GM21786 (cell line): ENCODE results near the gene PCYT2.

Source experiments
- ATAC-seq: cut with Tn5 transposase; IDR thresholded peaks from one replicate; pipeline ENCODE4 v1.9.1; 2021; ENCODE audit not compliant: unreplicated experiment

The PCYT2 gene

DNA sequence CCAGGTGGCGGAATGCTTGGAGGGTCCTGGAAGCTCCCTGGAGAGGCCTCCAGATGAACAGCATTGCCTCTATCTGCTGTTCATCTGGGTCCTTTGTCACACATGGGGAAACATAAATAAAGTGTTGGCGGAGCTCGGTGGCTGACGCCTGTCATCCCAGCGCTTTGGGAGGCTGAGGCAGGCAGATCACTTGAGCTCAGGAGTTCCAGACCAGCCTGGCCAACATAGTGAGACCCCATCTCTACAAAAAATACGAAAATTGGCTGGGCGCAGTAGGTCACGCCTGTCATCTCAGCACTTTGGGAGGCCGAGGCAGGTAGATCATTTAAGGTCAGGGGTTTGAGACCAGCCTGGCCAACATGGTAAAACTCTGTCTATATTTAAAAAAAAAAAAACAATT lies 33.7 kb upstream of the PCYT2 start:
- no peak for ATAC-seq

DNA sequence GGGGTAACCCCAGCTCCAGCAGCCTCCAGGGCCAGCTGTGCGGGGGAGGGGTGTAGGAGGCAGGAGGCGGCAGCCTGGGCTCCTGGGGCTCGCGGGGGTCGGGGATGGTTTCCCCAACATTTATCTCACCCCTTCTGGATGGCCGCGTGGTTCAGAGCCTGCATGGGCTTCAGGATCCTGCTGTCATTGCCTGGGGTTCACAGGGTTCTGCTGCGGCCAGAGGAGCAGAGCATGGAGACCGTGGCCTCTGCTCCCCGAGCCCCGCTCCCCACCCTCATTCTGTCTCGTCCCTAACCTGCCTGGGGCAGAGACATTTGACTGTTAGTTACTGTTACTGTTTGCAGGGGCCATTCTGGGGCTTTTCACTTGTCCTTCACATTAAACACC lies 31.0 kb upstream of the PCYT2 start:
- ATAC-seq = no peak

DNA sequence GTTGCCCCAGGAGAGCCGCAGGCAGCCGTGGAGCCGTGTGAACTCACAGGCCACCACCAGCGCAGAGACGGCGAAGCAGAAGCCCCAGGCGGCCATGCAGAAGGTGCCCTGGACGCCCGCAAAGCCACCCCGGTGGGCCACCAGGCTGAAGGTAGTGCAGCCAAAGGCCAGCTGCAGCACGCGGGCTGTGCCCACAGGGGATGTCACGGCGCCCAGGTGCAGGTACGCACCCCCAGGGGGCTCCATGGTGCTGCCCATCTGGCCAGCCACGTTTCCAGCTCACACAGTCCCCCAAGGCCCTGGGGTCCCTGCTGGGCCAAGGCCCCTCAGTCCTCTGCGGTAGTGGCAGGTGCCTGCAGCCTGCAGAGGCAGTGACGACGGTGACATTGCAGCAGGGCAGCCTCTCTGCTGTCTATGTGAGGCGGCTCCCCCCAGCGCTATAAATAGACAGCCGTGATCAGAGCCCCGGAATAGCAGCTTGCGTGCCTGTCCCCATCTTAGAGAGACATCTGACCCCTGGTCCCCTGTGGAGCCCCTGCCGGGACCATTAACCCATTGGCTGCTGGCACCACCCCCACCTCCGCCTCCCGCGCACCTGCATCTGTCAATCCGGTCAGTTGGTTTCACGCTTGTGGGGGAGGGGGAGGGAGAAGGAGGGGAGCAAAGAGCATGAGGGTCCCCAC lies 30.4 kb upstream of the PCYT2 start:
- ATAC-seq = no peak

DNA sequence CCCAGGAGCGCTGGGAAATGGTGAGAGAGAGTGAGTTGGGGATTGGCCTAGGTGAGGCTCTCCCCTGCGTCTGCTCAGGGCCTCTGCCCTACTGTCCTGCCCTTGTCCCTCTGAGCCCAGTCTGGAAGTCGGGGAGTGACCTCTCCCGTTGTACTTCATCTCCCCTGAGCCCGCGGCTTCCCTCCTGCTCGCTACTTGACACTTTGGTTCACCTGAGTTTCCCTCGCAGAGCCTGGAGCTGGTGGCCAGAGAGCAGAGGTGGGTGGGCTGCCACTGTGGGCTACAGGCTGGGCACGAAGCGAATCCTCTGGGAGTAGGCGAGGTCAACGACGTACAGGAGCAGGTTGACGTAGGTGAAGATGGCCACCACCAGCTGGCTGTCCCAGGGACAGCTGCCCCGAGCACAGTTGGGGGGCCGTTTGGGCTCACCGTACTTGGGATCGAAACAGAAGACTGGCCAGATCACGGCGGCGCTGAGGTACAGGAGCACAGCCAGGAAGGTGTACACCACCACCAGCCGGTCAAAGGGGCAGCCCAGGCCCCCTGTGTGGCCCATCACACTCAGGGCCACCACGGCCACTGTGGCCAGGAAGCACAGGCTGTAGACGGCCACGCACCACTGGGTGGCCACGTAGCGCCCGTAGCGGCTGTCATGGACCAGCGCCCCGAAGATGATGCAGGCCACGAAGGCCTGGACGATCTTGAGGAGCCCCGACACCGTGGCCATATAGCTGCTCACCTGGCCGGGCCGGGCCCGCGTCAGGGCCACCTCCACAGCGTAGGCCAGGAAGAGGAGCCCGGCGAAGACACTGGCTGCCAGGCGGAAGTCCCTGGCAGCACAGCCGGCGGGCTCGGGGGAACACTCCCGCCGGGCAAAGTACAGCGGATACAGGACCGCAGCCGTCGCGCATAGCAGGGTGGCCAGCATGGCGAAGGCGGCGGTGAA lies 29.6 kb upstream of the PCYT2 start:
- ATAC-seq = no peak

DNA sequence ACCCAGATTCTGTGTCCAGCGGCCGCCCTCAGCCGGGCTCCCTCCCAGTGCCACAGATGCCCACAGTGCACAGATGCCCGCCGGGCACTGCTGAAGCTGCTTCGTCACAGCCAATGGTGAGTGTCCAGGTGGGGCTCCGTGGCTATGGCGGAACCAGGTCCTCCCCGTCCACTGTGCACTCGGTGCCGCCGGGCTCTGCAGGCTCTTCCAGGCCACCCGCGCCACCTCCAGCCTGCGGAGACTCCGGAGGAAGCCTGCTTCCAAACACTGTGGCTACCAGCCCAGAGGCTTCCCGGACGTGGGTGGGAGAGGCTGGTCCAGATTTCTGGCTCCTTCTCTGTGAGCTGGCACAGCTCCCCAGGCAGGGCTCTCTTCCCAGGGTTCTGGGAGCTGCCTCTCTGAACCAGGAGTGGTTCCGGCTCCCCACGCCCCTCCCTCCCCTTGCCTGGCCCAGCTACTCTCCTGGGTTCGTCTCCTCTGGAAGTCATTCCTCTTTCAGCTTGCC lies 28.7 kb upstream of the PCYT2 start:
- no peak for ATAC-seq

DNA sequence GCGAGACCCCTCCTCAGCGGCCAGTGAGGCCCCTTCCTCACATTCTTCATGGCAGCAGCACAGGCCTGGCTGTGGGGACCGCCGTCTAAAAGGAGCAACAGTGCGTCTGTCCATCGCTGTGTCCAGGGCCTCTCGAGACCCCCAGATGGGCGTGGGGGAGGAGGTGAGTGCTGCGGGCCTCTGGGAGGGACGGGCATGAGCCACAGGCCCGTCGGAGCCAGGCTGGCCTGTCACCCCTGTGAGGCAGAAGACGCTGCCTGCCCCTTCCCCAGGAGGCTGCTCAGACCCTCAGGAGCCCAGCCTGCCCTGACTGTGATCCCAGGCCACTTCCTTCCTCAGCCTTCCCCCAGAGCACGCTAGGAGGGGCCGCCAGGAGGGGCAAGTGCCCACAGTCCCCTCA lies 28.0 kb upstream of the PCYT2 start:
- no peak for ATAC-seq

DNA sequence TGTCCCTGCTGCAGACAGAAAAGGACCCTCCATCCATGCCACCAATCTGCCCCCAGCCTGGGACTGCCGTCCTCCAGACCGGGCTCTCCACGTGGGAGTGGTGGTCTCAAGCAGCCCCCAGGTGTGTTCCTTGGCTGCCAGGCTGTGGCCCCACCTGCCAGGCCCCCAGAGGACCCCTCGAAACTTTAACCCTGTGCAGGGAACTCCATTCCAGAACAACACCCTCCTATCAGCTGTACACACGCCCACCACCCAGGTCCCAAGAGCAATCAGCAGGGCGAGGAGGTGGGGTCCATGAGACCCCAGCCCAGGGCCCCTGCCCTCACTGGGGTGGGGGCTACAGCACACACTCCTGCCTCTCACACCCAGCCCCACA lies 24.5 kb upstream of the PCYT2 start:
- no peak for ATAC-seq

DNA sequence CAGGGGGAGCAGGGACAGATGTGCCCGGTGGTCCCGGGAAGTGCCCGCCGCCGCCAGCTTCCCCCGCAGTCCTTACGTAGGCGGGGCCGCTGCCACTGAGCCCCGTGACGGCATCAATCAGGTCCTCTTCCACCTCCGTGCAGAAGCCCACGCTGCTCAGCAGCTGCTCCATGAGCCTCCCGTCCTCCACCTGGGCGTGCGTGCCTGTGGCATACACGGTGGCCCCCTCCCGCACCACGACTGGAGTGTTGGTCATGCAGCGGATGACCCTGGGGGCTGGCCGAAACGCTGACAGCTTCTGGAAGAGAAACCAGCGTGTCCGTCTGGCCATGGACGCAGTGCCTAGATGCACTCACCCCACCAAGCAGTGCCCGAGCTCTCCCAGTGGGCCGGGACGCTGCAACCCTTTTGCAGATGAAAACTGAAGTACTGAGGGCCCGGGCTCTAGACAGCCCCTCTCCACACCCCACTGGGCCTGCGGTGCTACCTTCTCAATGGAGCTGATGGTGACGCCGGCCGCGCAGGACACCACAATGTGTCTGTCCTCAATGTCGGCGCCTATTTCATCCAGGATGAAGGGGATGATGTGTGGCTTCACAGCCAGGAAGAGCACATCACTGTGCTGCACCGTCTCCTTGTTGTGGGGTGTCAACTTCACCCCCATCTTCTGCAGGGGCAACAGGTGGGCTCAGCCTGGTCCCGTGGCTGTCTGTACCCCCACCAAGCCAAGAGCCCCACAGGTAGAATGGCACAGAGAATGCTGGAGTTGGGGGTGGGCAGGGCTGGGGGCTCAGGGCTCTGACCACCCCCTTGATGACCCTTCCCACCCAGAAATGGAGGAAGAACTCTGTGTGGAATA lies 23.9 kb upstream of the PCYT2 start:
- ATAC-seq = no peak

DNA sequence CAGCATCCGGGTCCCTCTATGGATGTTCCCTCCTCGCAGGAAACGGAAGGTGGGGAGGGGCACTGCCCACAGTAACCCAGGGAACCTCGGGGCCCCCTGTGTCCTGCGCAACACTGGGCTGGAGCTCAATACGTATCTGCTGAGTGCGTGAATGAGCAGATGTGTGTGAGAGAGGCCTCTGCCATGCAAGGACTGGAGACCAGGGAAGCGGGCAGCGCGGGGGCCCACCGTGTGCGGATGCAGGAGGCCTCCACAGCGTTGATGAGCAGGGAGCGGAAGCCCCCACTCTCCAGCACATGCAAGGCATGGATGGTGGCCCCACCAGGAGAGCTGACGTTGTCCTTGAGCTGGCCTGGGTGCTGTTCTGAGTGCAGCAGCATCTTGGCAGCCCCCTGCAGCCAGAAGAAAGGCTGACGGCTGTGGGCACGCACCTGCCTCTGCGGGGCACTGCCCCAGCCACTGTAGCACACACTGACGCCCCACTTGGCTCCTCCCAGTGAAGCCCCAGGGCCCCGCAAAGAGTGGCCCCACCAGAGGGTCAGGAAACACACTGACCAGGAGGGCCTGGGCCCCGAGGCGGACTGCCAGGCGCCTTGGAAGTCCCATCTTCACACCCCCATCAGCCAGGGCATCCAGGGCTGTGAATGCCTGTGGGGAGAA lies 23.0 kb upstream of the PCYT2 start:
- ATAC-seq = no peak

DNA sequence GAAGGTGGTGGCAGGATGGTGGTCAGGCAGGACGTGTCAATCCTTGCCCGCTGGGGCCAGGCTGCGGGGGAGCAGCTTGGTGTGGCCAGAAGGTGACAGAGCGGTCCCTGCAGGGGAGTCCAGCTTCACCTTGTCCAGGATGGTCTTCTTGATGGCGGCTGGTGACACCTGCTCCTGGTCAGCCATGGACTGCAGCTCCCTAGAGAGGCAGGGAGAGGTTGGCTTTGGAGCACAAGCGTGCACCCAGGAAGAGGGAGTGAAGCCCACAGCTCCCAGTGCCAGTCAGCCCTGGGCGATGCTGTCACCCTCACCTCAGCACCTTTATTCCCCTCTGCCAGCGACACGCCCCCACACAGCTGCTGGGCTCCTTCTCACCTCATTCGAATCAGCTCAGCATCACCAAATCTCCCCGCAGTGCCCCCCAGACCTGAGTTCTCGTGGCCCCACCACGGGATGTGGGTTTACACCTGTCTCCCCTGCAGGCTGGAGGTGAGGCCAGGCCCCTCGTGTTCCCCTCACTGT lies 22.0 kb upstream of the PCYT2 start:
- no peak for ATAC-seq

DNA sequence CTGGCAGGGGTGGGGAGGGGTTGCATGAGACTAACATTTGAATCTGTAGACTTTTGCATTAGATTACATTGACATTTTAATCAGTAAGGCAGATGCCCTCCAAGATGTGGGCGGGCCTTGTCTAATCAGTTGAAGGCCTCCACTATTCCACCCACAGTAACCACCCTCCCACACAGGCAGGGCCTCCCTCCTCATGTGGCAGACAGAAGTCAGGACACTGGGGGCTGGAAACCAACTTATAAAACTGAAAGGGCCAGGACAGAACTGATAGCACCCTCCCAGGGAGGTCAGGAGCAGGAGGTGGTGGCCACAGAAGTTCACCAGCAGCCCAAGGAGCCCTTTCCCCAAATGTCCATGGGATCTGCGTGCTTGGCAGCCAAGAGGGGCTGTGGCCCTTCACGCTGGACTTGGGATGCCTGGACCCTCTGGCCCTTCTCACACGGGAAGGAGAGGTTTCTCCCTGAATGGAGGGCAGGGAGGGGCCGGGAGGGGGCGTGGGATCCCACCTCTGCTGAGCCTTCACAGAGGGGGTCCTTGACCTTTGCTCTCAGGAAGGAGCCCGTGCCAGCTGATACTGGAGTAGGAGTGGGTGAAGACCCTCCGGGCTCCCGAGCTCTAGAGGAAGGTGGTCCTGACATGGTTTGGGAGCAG lies 21.3 kb upstream of the PCYT2 start:
- ATAC-seq = no peak

DNA sequence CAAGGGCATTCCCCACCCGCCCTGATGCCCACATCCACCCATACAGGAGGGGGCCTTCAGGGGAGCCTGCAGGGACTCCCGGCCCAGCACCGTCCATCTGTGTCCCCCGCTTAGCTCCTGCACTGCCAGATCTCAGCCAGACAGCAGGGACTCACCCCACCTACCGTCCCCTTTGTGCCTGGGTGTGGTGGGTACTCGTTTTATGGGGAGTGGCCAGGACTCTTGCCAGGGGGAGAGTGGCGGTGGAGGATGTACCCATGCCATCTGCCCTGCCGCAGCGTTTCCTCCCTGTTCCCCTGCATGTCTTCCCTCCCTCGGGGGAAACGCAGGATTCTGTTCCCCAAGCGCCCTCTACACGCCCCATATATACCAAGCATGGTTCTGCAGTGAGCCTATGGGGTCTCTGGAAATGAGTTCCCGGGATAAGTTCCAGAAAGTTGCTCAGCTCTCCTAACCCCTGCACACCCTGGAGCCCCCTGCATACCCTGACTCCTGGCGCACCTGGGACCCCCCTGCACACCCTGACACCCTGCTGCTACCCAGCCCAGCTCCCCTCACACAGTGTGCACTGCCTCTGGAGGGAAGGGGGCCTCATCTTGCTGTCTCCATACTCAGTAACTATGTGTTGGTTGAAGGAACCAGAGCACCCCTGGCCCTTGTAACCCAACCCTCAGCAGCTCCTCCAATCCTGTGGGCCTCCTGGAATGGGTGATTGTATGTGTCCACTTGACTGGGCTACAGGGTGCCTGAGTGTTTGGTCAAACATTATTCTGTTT lies 20.5 kb upstream of the PCYT2 start:
- ATAC-seq = no peak

DNA sequence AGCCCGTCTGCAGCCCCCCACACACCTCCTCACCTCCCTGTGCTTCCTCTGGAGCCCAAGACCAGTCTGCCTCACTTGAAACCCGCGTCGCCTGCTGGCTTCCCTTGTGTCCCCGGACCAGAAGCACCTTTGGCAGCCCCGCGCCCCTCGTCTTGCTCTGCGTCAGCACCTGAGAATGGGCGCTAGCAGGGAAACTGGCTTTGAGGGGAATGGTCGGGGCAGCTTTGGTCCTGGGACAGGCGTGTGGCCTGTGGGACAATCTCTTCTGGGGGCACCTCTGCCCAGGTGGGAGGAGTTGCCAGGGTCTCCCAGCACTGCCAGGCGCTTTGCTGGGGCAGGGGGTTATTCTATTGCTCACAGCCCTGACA lies 20.0 kb upstream of the PCYT2 start:
- ATAC-seq = no peak

DNA sequence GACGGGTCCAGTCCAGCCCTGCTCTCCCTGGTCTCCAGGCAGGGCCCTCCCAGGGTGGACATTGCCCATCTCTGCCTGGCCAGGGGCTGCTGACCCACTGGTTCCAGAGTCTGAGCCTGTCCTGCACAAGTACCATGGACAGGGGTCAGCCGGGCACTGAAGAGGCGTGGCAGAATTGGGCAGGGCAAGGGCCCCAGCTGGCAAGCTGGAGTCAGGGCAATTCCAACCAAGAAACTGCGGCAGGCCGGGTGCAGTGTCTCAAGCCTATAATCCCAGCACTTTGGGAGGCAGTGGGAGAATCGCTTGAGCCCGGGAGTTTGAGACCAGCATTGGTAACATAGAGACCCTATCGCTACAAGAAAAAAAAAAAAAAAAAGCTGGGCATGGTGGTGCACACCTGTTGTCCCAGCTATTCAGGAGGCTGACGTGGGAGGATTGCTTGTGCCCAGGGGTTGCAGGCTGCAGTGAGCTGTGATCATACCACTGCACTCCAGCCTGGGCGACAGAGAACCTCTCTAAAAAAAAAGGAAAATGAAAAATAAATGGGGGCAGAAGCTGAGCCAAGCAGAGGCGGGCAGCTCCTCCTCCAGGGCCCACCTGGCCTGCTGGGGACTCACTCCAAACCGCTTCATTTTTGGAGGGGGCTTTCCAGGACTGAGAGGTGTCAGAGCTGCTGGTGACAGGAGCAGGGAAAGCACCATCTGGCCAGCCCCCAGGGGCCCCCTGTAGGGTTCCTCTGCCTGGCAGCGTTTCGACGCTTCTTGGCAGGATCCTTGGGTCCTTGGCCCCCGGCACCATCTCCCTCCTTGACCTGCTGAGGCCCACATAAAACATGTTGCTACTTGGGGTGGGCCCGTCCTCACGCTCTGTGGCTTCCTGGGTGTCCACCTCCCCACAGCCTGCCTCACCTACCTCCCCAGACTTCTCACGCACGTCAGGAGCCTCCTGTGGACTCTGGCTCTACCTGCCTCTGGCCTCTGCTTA lies 19.2 kb upstream of the PCYT2 start:
- no peak for ATAC-seq

DNA sequence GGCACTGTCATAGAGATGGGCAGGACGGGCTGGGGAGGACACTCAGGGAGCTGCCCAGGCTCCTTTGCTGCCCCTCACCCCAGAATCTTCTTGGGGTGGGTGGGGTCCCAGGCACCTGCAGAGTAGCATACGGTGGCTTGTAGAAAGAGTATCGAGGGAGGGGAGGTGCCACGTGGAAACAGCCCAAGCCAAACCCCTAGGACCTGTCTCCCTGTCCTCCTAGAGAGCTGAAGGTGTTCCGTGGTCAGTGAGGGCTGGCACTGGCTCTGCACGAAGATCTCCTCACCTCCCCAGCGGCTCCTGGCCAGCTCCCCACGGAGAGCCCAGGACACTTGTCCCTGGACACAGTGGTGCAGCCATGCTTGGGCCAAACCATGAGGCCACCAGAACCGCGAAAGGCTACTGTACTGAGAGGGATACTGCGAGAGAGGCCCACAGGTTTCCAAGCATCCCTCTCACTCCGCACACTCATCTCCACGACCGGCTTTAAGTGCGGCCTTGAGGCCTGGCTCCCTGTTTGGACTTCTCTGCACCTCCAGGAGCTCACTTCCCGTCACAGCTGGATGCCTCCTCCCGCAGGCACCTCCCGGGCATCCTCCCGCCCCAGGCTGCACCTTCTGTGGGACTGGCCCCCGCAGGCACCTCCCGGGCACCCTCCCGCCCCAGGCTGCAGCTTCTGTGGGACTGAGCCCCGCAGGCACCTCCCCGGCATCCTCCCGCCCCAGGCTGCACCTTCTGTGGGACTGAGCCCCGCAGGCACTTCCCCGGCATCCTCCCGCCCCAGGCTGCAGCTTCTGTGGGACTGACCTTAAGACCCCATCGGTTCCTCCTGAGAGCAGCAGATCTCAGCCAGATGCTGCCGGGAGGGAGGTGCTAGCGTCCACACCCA lies 18.3 kb upstream of the PCYT2 start:
- no peak for ATAC-seq

DNA sequence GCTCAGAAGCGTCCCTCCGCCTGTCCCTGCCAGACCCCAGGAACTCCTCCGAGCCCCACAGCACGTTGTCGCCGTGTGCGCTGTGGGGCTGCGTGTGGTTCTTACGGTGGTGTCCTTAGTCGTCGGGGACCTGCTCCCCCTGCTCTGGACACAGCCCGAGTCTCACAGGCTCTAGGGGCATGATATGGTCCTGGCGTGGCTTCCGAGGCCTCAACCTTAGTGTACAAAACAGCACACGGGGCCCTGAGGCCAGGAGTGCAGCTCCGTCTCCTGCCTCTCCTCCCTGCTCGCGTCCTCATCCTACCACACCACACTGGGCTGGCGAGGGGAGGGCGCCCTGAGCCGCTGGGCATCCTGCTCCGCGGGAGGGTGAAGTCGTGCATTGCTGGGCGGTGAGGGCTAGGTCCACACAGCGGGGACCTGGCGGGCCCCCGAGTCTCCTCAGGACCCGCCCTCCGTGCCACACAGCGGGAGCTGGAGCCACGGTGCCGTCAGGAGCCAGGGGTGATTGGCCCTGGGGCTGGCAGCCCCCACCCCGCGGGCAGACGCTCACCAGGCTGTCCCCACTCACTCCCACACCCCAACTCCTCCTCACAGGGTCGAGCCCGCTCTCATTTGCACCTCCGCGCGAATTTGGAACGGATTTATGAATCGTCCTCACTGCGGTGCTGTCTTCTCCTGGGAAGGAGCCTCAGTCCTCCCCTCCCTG lies 17.5 kb upstream of the PCYT2 start:
- ATAC-seq = no peak
